Measurements from ENCODE around the gene REG1B. TPM values are rescaled to one million over a fixed set of nuclear protein-coding genes. Genes with fewer than 3 reads are reported as not detected.

The REG1B gene
- total RNA-seq: not detected

DNA sequence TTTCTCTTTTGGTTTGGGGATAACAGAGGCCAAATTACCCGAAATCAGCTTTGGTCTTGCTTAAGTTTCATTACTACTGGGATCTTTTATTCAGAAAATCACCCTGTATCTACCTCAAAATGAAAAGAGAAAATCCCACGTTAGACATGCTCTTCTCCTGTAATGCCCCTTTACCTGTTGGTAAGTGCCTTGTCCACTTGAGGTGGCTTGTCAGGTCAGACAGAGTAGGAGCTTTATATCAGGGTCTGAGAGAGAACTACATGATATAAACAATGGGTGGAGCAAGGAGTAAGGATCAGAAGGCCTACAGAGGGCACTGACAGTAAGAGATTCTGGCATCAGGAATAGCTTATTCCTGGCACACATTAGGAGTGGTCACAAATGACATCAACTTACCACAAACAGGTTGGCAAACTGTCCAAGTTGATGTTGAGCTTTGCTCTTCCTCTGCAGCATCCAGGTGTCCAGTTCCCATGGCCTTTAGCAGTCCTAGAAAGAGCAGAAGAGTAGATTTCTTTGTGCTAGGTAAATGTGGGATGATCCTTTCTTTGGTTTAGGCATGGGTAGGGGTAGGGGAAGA is at the start of gene REG1B:
Gene REG1B, minus strand, starts transcription at position 209 of the 580 bp plus-strand sequence. CDS start 381 bp downstream, outside the sequence.
- Mint-ChIP-seq H3K36me3 (ENCODE audit: low read depth) (no peaks in the 10 kb centered on the region), H3K27ac (no peak within 1 kb of the TSS), H3K4me1 (no peaks in the 10 kb centered on the region), H3K27me3 (no peaks in the 10 kb centered on the region), H3K9me3 (peaks cover 4% of the 10 kb centered on the region), H3K4me3 (no peak within 1 kb of the TSS)
- ChIA-PET CTCF (interaction anchor here (0.6 kb wide), 1 partner anchor 77 kb away, joined by 3 read pairs; no protein-coding TSS in a partner anchor), POLR2A (no interaction called here)
- DNase-seq: no peak

DNA sequence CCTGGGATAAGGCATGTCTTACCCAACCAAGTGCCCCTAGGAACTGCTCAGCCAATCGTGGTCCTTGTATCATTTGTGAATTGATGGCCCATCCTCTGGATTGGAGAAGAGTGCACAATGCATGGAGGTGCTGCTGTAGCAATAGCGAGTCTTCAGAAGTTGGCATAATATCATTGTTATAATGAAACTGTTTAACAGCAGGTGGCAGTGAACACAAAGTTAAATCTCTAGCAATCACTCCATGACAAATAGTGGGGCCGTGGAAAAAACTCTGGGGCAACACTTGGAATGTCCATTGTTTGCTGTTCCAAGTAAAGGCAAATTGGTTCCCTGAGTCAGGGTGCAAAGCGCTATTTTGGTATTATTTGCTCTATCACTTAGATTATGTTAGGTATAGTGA is 43.9 kb upstream of the REG1B start:
- Mint-ChIP-seq H3K36me3 (ENCODE audit: low read depth) (no peaks in the 10 kb centered on the region), H3K27me3 (no peaks in the 10 kb centered on the region), H3K4me1 (no peaks in the 10 kb centered on the region), H3K4me3 (no peak overlapping the region), H3K9me3 (peaks cover under 1% of the 10 kb centered on the region), H3K27ac (no peak overlapping the region)
- CTCF ChIA-PET: no interaction called here
- DNase-seq: no peak
- POLR2A ChIA-PET: no interaction called here

DNA sequence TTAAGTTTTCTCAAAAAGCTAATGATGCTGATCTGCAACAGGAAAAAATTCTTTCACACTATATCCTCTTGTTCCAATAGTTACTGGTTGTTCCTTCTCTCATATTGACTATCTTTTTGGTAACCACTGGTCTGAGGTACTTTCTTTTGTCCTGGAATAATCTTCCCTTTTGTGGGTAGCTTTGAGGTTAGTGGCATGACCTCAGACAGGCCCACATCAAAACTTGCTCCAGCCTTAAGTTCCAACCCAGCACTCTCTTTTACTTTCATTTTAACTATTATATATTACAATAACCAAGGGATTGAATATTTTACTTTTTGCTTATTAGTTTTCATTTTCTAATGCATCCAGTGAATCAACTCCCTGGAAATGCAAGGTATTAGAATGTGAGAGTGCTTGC is 42.0 kb upstream of the REG1B start:
- H3K9me3 Mint-ChIP-seq: no peaks in the 10 kb centered on the region

DNA sequence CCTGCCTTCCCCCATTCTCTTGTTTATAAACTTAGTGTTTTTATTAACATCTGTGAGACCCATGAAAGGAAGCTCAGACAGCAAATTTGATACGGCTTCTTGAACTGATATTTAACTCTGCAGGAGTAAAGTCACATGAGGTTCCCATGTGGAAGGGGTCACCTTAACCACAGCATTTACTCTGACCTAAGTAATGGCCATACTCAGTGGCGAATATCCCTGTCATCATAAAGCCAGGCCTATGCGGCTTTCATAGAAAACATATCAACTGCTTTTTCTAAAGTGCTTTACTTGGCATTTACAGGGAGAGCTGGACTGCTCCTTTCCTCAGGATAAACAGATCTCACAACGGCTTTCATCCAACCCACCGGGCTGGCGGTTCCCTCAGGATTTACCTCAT is 41.5 kb upstream of the REG1B start:
- H3K36me3 Mint-ChIP-seq (ENCODE audit: low read depth): no peaks in the 10 kb centered on the region
- POLR2A ChIA-PET: no interaction called here
- no peak for DNase-seq
- H3K27ac Mint-ChIP-seq: no peak overlapping the region
- no peaks in the 10 kb centered on the region for H3K27me3 Mint-ChIP-seq
- CTCF ChIA-PET: no interaction called here
- no peak overlapping the region for H3K4me3 Mint-ChIP-seq
- H3K4me1 Mint-ChIP-seq: no peaks in the 10 kb centered on the region
- H3K9me3 Mint-ChIP-seq: no peaks in the 10 kb centered on the region

More for the DNA sequence above, 42.0 kb upstream of the REG1B start:
- Mint-ChIP-seq H3K4me1 (no peaks in the 10 kb centered on the region), H3K4me3 (no peak overlapping the region), H3K27me3 (no peaks in the 10 kb centered on the region), H3K27ac (no peak overlapping the region), H3K36me3 (ENCODE audit: low read depth) (no peaks in the 10 kb centered on the region)
- no peak for DNase-seq
- POLR2A ChIA-PET: no interaction called here
- CTCF ChIA-PET: no interaction called here

GRCh38 chr2:79128406-79128805 is 40.6 kb upstream of the REG1B start:
- Mint-ChIP-seq H3K36me3 (ENCODE audit: low read depth) (no peaks in the 10 kb centered on the region), H3K4me3 (no peak overlapping the region), H3K27me3 (no peaks in the 10 kb centered on the region), H3K9me3 (no peaks in the 10 kb centered on the region), H3K4me1 (no peaks in the 10 kb centered on the region), H3K27ac (no peak overlapping the region)
- CTCF ChIA-PET: no interaction called here
- DNase-seq: no peak
- POLR2A ChIA-PET: no interaction called here

- POLR2A ChIA-PET: no interaction called here
- no peak for DNase-seq
- no peak overlapping the region for H3K4me3 Mint-ChIP-seq
These were observed 37.9 kb upstream of the REG1B start for GRCh38 chr2:79125721-79125985.

GRCh38 chr2:79124907-79125720 is 37.3 kb upstream of the REG1B start:
- DNase-seq: no peak
- CTCF ChIA-PET: no interaction called here
- no peaks in the 10 kb centered on the region for H3K4me1 Mint-ChIP-seq
- H3K36me3 Mint-ChIP-seq (ENCODE audit: low read depth): no peaks in the 10 kb centered on the region
- H3K27me3 Mint-ChIP-seq: no peaks in the 10 kb centered on the region
- H3K9me3 Mint-ChIP-seq: no peaks in the 10 kb centered on the region
- no peak overlapping the region for H3K27ac Mint-ChIP-seq
- no peak overlapping the region for H3K4me3 Mint-ChIP-seq
- POLR2A ChIA-PET: no interaction called here

More at GRCh38 chr2:79125721-79125985, 37.9 kb upstream of the REG1B start:
- Mint-ChIP-seq H3K9me3 (no peaks in the 10 kb centered on the region), H3K27ac (no peak overlapping the region), H3K4me1 (no peaks in the 10 kb centered on the region), H3K36me3 (ENCODE audit: low read depth) (no peaks in the 10 kb centered on the region), H3K27me3 (no peaks in the 10 kb centered on the region)
- CTCF ChIA-PET: no interaction called here

- no peak for DNase-seq
- ChIA-PET CTCF (no interaction called here), POLR2A (no interaction called here)
These were observed 34.9 kb upstream of the REG1B start for GRCh38 chr2:79122676-79123075.

GRCh38 chr2:79120194-79120713 is 32.5 kb upstream of the REG1B start, which contains the start of gene REG1A:
REG1A (plus strand) TSS chr2:79120488; CDS start chr2:79120862, 374 bp downstream.
- no peak within 1 kb of the TSS for H3K4me3 Mint-ChIP-seq
- no peaks in the 10 kb centered on the region for H3K36me3 Mint-ChIP-seq (ENCODE audit: low read depth)
- H3K9me3 Mint-ChIP-seq: no peaks in the 10 kb centered on the region
- H3K27ac Mint-ChIP-seq: no peak within 1 kb of the TSS
- no peak for DNase-seq
- H3K27me3 Mint-ChIP-seq: no peaks in the 10 kb centered on the region
- H3K4me1 Mint-ChIP-seq: no peaks in the 10 kb centered on the region
- CTCF ChIA-PET: no interaction called here
- POLR2A ChIA-PET: no interaction called here

More at GRCh38 chr2:79122676-79123075, 34.9 kb upstream of the REG1B start:
- Mint-ChIP-seq H3K36me3 (ENCODE audit: low read depth) (no peaks in the 10 kb centered on the region), H3K27ac (no peak overlapping the region), H3K4me3 (no peak overlapping the region), H3K4me1 (no peaks in the 10 kb centered on the region), H3K27me3 (no peaks in the 10 kb centered on the region), H3K9me3 (no peaks in the 10 kb centered on the region)

- H3K4me3 Mint-ChIP-seq: no peak overlapping the region
- H3K27me3 Mint-ChIP-seq: no peaks in the 10 kb centered on the region
- no peaks in the 10 kb centered on the region for H3K4me1 Mint-ChIP-seq
These were observed 29.5 kb upstream of the REG1B start for GRCh38 chr2:79116997-79117928.

DNA sequence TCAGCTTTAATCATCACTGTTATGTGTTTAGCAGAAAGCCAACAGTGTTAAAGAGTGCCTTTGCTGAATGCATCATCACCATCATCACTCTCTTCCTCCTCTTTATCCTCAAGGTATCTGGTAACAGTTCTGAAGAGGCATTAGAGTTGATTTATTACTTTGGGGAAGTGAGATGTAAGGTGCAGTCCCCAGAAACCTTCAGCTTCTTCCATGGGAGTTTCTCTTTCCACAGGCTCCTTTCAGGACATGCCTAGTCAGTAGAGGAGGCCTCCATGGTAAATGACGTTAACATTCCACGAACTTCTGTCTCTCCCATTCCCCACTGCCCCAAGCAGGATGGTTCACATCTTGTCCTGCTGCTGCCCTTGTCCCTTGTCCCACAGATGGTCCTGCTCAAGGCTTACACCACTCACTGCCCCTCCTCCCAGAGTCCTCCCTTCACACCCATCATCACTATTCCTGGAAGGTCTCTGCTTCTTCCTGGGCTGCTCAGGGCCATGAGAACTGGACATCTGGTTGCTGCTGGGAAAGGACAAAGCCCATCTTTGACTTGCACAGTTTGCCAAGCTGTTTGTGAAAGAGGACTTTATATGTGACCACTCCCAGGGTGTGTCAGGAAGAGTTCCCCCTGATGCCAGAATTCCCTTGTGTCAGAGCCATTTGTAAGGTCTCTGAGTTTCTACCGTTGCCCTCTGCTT is 27.2 kb upstream of the REG1B start:
- no peak overlapping the region for H3K4me3 Mint-ChIP-seq
- H3K9me3 Mint-ChIP-seq: peaks cover 6% of the 10 kb centered on the region
- H3K27ac Mint-ChIP-seq: no peak overlapping the region
- H3K4me1 Mint-ChIP-seq: no peaks in the 10 kb centered on the region
- DNase-seq: no peak
- POLR2A ChIA-PET: no interaction called here
- H3K36me3 Mint-ChIP-seq (ENCODE audit: low read depth): no peaks in the 10 kb centered on the region
- no peaks in the 10 kb centered on the region for H3K27me3 Mint-ChIP-seq
- CTCF ChIA-PET: no interaction called here

More at GRCh38 chr2:79116997-79117928, 29.5 kb upstream of the REG1B start:
- CTCF ChIA-PET: interaction anchor here (0.7 kb wide), 1 partner anchor 610 kb away, joined by 4 read pairs; no protein-coding TSS in a partner anchor
- no peaks in the 10 kb centered on the region for H3K36me3 Mint-ChIP-seq (ENCODE audit: low read depth)
- no peaks in the 10 kb centered on the region for H3K9me3 Mint-ChIP-seq
- no peak overlapping the region for H3K27ac Mint-ChIP-seq
- POLR2A ChIA-PET: no interaction called here
- no peak for DNase-seq

- CTCF ChIA-PET: no interaction called here
- no peak overlapping the region for H3K4me3 Mint-ChIP-seq
- no peaks in the 10 kb centered on the region for H3K27me3 Mint-ChIP-seq
- no peaks in the 10 kb centered on the region for H3K4me1 Mint-ChIP-seq
- peaks cover 6% of the 10 kb centered on the region for H3K9me3 Mint-ChIP-seq
- POLR2A ChIA-PET: no interaction called here
- no peak for DNase-seq
- H3K27ac Mint-ChIP-seq: no peak overlapping the region
- no peaks in the 10 kb centered on the region for H3K36me3 Mint-ChIP-seq (ENCODE audit: low read depth)
These were observed 24.5 kb upstream of the REG1B start for GRCh38 chr2:79112269-79112668.
